ENCODE measurements around the gene STX12. TPM values are rescaled to one million over a fixed set of nuclear protein-coding genes. Genes with fewer than 3 reads are reported as not detected.
A peak's percentile ranks its signal among the peaks of the same experiment; 100 is the strongest.

STX12 gene
- total and polyA plus RNA-seq, 2 experiments from 2014 or later, result 56.6 to 86.7 TPM

DNA sequence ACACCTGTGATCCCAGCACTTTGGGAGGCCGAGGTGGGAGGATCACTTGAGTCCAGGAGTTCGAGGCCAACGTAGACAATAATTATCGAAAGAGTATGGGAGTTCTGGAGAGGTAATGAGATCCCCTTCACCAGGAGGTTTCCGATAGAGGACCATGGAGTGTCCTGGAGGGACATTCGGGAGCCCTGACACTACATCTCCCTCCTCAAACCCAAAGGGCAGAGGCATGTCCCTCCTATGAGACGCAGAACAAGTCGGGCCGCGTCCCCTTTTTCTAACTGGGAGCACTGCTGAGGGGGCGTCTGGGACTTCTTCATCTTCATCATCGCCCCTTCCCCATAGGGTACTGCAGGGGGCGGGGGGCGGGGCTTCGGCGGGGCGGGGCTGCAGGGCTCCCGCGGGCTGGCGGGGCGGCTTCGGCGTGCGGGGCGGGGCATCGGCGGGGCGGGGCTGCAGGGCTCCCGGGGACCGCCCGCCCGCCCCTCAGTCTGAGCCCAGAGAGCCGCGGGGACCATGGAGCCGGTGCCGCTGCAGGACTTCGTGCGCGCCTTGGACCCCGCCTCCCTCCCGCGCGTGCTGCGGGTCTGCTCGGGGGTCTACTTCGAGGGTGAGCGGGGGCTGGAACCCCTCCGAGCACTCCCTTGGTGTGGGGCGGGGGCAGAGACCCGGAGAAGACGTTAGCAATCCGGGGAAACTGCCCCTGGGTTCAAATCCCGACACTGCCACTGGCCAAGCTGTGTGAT is 99.2 kb downstream of the STX12 start, which contains the start of gene THEMIS2:
Gene THEMIS2 (plus strand): TSS at position 486 of the 743 bp plus-strand sequence. CDS start 28 bp downstream, at position 514.
- H4K20me1 ChIP-seq (ENCODE audit: insufficient read depth), result no peaks in the 10 kb centered on the region
- peak within 1 kb of the TSS; percentile 99 for H2AFZ ChIP-seq
- no peaks in the 10 kb centered on the region for H3K9me2 ChIP-seq (ENCODE audit: insufficient read depth)
- H3K27me3 ChIP-seq (replicated peaks; ENCODE audit: insufficient read depth), result no peaks in the 10 kb centered on the region
- no peaks in the 10 kb centered on the region for H3K9me3 ChIP-seq (ENCODE audit: low read depth)
- TF ChIP-seq EZH2 (IDR thresholded peaks at IDR 0.05; ENCODE audit: insufficient read depth, poor library complexity, severe bottlenecking) (no peak), EZH2phosphoT487 (IDR thresholded peaks at IDR 0.05; ENCODE audit: insufficient read depth, low read depth) (no peak)
- 21 to 25% methylated on average over 20 to 21 of the region's 53 CpGs for WGBS, 2 experiments (ENCODE audit: low coverage in 1 of 2, low lambda C conversion rate in 2 of 2, missing lambda C conversion rate in 2 of 2)
- H3K9ac ChIP-seq, result peak within 1 kb of the TSS; percentile 78
- H3K27ac ChIP-seq, result no peak within 1 kb of the TSS
- H3F3A ChIP-seq (ENCODE audit: insufficient read depth), result no peaks in the 10 kb centered on the region
- peak within 1 kb of the TSS; percentile 89 for H3K4me3 ChIP-seq
- peak; percentile 81 for DNase-seq
- peak within 1 kb of the TSS; percentile 83 for H3K4me2 ChIP-seq (ENCODE audit: unreplicated experiment)
- in situ Hi-C loops (cut with MboI), result no loop called here
- H3K4me1 ChIP-seq (ENCODE audit: insufficient read depth), result no peaks in the 10 kb centered on the region
- H3K79me2 ChIP-seq (ENCODE audit: insufficient read depth), result no peaks in the 10 kb centered on the region
- no peaks in the 10 kb centered on the region for H3K36me3 ChIP-seq (ENCODE audit: low read depth)

DNA sequence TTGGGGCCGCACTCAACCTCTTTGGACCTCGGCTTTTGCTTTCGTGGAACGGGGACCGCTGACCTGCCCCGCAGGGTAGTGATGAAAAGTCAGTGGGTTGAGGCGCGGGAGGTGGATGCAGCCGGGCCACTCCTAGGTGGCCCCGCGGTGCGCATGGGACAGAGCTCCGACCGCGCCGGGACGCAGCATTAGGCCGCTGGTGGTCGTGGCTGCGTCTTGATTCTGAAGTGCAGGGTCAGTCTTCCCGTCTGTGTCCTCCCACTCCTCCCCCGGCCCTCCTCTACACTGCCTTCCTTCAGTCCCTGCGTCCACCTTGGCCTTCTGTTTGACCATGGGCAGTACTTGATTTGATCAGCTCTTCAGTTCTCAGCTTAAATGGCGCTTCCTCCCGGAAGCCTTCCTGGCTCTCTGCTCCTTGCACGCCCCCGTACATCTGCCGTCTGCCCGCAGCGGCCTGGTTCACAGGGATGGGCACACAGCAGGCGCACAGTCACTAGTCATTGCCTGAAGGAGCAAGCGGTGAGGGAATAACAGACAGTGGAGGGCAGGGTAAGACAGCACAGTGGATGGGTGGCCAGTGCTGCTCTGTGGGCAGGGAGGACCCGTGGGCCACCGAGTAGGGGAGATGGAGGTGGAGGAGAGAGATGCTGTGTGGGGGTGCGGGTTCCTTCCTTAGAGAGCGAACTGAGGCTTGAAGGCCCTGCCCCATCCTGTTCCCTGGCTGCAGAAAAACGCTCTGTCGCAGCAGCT is 100.0 kb downstream of the STX12 start:
- Histone ChIP-seq H2AFZ (peak overlapping the region; percentile 99), H4K20me1 (ENCODE audit: insufficient read depth) (no peaks in the 10 kb centered on the region), H3K36me3 (ENCODE audit: low read depth) (no peaks in the 10 kb centered on the region), H3K27ac (no peak overlapping the region), H3K9me3 (ENCODE audit: low read depth) (no peaks in the 10 kb centered on the region), H3K9me2 (ENCODE audit: insufficient read depth) (no peaks in the 10 kb centered on the region), H3K9ac (peak overlapping the region; percentile 78), H3K4me1 (ENCODE audit: insufficient read depth) (no peaks in the 10 kb centered on the region), H3K27me3 (replicated peaks; ENCODE audit: insufficient read depth) (no peaks in the 10 kb centered on the region), H3K4me3 (peak overlapping the region; percentile 89), H3K79me2 (ENCODE audit: insufficient read depth) (no peaks in the 10 kb centered on the region), H3K4me2 (ENCODE audit: unreplicated experiment) (peak overlapping the region; percentile 83), H3F3A (ENCODE audit: insufficient read depth) (no peaks in the 10 kb centered on the region)
- in situ Hi-C loops (cut with MboI), result no loop called here
- TF ChIP-seq EZH2phosphoT487 (IDR thresholded peaks at IDR 0.05; ENCODE audit: insufficient read depth, low read depth), result no peak
- TF ChIP-seq EZH2 (IDR thresholded peaks at IDR 0.05; ENCODE audit: insufficient read depth, poor library complexity, severe bottlenecking), result no peak
- DNase-seq, result peak; percentile 82
- WGBS, 2 experiments (ENCODE audit: low coverage in 1 of 2, low lambda C conversion rate in 2 of 2, missing lambda C conversion rate in 2 of 2), result 15 to 18% methylated on average over 34 to 36 of the region's 38 CpGs

DNA sequence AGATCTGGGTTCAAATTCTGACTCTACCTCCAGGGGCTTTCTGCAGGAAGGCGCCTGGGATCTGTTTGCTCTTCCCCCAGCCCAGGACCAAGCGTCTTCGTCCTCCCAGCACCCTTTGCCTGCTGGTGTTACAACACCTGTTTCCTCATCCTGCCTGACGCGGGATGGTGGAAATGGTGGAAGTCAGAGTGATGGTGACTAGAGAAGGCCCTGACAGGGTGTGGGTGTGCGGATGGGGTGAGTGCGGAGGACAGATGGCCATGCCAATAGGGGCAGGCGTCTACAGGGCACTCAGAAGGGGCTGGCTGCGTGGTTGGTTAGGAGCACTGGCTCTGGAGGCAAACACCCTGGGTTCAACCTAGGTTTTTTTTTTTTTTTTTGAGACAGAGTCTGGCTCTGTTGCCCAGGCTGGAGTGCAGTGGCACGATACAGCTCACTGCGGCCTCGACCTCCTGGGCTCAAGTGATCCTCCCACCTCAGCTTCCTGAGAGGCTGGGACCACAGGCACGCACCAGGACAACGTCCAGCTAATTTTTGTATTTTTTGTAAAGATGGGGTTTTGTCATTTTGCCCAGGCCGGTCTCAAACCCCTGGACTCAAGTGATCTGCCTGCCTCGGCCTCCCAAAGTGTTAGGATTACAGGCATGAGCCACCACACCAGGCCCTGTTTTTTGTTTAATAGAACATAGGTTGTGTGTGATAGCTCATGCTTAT is 100.8 kb downstream of the STX12 start:
- Histone ChIP-seq H3K36me3 (ENCODE audit: low read depth) (no peaks in the 10 kb centered on the region), H2AFZ (no peak overlapping the region), H4K20me1 (ENCODE audit: insufficient read depth) (no peaks in the 10 kb centered on the region), H3F3A (ENCODE audit: insufficient read depth) (no peaks in the 10 kb centered on the region), H3K79me2 (ENCODE audit: insufficient read depth) (no peaks in the 10 kb centered on the region), H3K27me3 (replicated peaks; ENCODE audit: insufficient read depth) (no peaks in the 10 kb centered on the region), H3K4me1 (ENCODE audit: insufficient read depth) (no peaks in the 10 kb centered on the region), H3K4me3 (no peak overlapping the region; the same call in 1 of the 2 replicates), H3K9me2 (ENCODE audit: insufficient read depth) (no peaks in the 10 kb centered on the region), H3K9ac (no peak overlapping the region), H3K4me2 (ENCODE audit: unreplicated experiment) (peak overlapping the region; percentile 83), H3K9me3 (ENCODE audit: low read depth) (no peaks in the 10 kb centered on the region), H3K27ac (no peak overlapping the region)
- TF ChIP-seq EZH2phosphoT487 (IDR thresholded peaks at IDR 0.05; ENCODE audit: insufficient read depth, low read depth) (no peak), EZH2 (IDR thresholded peaks at IDR 0.05; ENCODE audit: insufficient read depth, poor library complexity, severe bottlenecking) (no peak)
- WGBS, 2 experiments (ENCODE audit: low coverage in 1 of 2, low lambda C conversion rate in 2 of 2, missing lambda C conversion rate in 2 of 2), result 88 to 89% methylated on average over 16 of the region's 16 CpGs
- no peak for DNase-seq
- in situ Hi-C loops (cut with MboI), result no loop called here

Small RNA genes within 50 kb of the gene (small RNA-seq; reads per million reads assigned to genes)
- not detected for gene AL020997.2 (ENCODE audit: low read depth, low replicate concordance)
- gene RNU6-1245P (ENCODE audit: low read depth, low replicate concordance), result not detected
- gene SCARNA1 (ENCODE audit: low read depth, low replicate concordance), result 16.4 reads per million, percentile 87 among the genes with 10 or more reads in this experiment

Other genes starting within 250 kb of the STX12 start
- 5.3 and 5.8 TPM in 2 replicates for gene AHDC1, start 169.1 kb upstream of the STX12 start, total RNA-seq (2014; rRNA removed; shearing (Covaris generic))
- gene AHDC1, start 169.1 kb upstream of the STX12 start, polyA plus RNA-seq (2016; fragmentation: Nextera tagmentation; extraction: Ambion mirVana), result 3.9 and 4.5 TPM in 2 replicates
- gene FGR, start 138.0 kb upstream of the STX12 start, total RNA-seq (2014; rRNA removed; shearing (Covaris generic)), result not detected in 2 replicates
- not detected in 2 replicates for gene FGR, start 138.0 kb upstream of the STX12 start, polyA plus RNA-seq (2016; fragmentation: Nextera tagmentation; extraction: Ambion mirVana)
- gene IFI6, start 101.0 kb upstream of the STX12 start, total RNA-seq (2014; rRNA removed; shearing (Covaris generic)), result 31.9 and 32.1 TPM in 2 replicates
- 50.2 and 53.5 TPM in 2 replicates for gene IFI6, start 101.0 kb upstream of the STX12 start, polyA plus RNA-seq (2016; fragmentation: Nextera tagmentation; extraction: Ambion mirVana)
- gene FAM76A, start 47.3 kb upstream of the STX12 start, total RNA-seq (2014; rRNA removed; shearing (Covaris generic)), result 10.2 and 15.3 TPM in 2 replicates
- gene FAM76A, start 47.3 kb upstream of the STX12 start, polyA plus RNA-seq (2016; fragmentation: Nextera tagmentation; extraction: Ambion mirVana), result 6.2 and 6.9 TPM in 2 replicates
- gene PPP1R8, start 57.6 kb downstream of the STX12 start, total RNA-seq (2014; rRNA removed; shearing (Covaris generic)), result 36.4 and 48.3 TPM in 2 replicates
- gene PPP1R8, start 57.6 kb downstream of the STX12 start, polyA plus RNA-seq (2016; fragmentation: Nextera tagmentation; extraction: Ambion mirVana), result 7.4 and 7.7 TPM in 2 replicates
- gene THEMIS2, start 99.3 kb downstream of the STX12 start, total RNA-seq (2014; rRNA removed; shearing (Covaris generic)), result 3.3 and 4.4 TPM in 2 replicates
- gene THEMIS2, start 99.3 kb downstream of the STX12 start, polyA plus RNA-seq (2016; fragmentation: Nextera tagmentation; extraction: Ambion mirVana), result 4.5 and 4.7 TPM in 2 replicates
- gene RPA2, start 141.4 kb downstream of the STX12 start, total RNA-seq (2014; rRNA removed; shearing (Covaris generic)), result 32.0 and 39.1 TPM in 2 replicates
- 42.7 and 46.5 TPM in 2 replicates for gene RPA2, start 141.4 kb downstream of the STX12 start, polyA plus RNA-seq (2016; fragmentation: Nextera tagmentation; extraction: Ambion mirVana)
- gene SMPDL3B, start 161.8 kb downstream of the STX12 start, total RNA-seq (2014; rRNA removed; shearing (Covaris generic)), result not detected in 2 replicates
- not detected in 2 replicates for gene SMPDL3B, start 161.8 kb downstream of the STX12 start, polyA plus RNA-seq (2016; fragmentation: Nextera tagmentation; extraction: Ambion mirVana)
- 5.0 and 5.4 TPM in 2 replicates for gene XKR8, start 186.8 kb downstream of the STX12 start, total RNA-seq (2014; rRNA removed; shearing (Covaris generic))
- 8.9 and 10.0 TPM in 2 replicates for gene XKR8, start 186.8 kb downstream of the STX12 start, polyA plus RNA-seq (2016; fragmentation: Nextera tagmentation; extraction: Ambion mirVana)